HG02943 (cell line): ENCODE measurements around the gene IRGQ.
"Not testable (repeated sequence)": the region's sequence is repeated elsewhere in the genome, so short reads cannot be mapped to it uniquely, and the experiment has no call there.

Source experiments
- ATAC-seq: cut with Tn5 transposase; IDR thresholded peaks from one replicate; pipeline ENCODE4 v1.9.1; 2021; ENCODE audit warnings: mild to moderate bottlenecking, low read depth, moderate library complexity; ENCODE audit not compliant: unreplicated experiment

Gene IRGQ

DNA sequence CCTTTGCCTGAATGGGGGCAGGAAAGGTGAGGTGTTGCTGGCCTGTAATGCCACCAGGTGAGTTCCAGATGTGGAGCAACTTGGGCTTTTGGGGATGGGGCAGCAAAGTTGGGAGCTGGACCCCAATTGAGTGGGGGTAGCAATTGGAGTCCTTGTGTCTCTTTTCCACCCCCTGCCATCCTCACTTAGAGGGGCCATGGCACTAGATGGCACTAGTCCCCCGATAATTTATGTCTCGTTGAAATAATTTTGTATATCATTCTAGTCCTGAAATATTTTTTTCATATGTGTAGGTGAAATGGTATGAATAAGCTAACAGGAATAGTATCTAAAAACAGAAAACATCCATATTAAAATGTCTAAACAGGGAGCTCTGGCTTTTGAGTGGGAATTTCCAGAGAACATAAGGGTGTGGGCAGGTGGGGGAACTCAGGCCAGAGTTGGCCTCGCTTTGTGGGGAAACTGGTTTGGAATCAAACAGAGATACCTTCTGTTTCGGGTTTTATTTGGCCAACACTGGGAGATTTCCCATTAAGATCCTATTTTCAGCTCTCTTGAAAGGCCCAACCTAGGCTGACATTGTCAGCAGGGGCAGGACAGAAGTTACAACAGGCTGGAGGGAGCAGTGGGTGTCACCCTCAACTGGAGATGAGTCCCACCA is 3.8 kb upstream of the IRGQ start:
- ATAC-seq = no peak

DNA sequence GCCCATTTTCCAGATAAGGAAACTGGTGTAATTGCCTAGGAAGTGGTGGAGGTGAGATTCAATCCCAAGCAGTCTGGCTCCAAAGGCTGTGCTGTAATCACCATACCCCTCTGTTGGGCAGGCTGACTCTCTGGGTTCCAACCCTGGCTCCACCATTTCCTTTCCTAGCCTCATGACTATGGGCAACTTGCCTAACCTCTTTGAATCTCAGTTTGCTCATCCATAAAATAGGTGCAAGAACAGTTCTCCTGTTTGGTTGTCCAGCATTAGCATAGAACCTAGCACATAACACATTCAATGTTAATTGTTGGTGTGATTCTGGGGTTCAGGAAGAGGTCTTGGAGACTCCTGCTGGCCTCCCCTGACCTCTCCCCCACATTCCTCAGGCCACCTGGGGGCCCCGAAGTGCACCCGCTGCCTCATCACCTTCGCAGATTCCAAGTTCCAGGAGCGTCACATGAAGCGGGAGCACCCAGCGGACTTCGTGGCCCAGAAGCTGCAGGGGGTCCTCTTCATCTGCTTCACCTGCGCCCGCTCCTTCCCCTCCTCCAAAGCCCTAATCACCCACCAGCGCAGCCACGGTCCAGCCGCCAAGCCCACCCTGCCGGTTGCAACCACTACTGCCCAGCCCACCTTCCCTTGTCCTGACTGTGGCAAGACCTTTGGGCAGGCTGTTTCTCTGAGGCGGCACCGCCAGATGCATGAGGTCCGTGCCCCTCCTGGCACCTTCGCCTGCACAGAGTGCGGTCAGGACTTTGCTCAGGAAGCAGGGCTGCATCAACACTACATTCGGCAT is 2.7 kb upstream of the IRGQ start:
- ATAC-seq = no peak

- no peak for ATAC-seq
These were observed 1.9 kb upstream of the IRGQ start for GRCh38 chr19:43597876-43598275.

DNA sequence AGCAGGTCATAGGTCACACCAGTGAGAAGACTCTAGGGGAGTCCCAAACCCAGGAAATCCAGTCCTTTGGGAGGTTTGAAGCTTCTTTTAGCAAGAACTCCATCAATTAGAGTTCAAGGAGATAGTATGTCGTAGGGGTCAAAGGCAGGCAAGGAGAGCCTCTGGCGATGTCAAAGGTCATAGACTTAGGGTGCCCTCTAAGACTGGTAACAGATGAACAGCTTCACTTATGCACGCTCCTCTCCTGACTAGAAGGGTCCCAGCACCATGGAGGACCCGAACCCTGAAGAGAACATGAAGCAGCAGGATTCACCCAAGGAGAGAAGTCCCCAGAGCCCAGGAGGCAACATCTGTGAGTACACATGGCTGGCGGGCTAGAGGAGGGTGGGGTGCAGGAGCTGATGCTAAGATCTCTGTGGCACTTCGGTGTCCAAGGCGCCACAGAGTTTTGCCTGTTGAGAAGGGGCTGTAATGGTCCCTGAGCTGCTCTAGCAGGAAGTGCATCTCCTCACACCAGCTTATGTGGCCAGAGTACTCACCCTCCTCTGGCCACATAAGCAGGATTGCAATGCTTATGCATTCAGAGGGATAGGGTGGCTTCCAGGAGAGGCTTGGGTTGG is 1.0 kb upstream of the IRGQ start:
- no peak for ATAC-seq

- peak; percentile 9 for ATAC-seq
These were observed 332 bp downstream of the IRGQ start for GRCh38 chr19:43595605-43595998.

DNA sequence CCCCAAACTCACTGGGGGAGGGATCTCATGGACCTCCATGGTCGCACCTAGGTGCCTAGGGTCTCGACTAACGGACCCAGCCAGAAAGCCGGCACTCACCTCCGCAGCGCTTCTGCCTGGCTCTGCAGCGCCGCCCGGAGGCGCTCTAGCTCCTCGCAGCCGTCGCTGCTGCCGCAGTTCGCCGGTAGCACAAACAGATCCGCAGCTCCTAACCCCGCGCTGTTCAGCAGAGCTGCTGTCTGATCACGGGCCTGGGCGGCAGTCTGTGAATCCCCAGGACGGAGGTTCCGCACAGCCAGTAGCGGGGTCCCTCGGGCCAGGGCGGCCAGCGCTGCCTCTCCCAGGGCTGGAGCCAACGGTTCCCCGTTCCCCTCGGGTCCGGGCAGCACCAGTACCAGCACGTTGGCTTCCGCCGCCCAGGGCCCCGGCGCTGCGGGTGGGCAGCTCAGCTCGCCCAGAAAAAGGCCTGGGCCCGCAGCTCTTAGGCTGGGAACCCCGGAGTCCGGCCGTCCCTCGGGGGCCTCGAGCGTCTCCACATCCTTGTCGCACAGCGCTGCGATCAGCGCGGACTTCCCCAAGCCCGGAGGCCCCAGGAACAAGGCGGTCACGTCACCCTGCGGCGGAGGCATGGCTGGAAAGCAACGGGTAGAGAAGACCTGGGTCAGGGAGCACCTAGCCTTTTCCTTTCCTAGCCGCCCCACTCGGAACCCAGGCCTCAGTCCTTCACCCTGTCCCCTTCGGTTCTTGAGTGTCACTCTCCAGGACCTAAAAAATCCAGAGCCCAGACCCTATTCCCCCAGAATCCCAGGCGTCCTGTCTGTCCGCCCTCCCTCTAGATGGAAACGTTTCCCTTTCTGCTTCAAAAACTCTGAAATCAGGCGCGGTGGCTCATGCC is 977 bp downstream of the IRGQ start:
- ATAC-seq = no peak

GRCh38 chr19:43594081-43594697 is 1.7 kb downstream of the IRGQ start:
- ATAC-seq = no peak

DNA sequence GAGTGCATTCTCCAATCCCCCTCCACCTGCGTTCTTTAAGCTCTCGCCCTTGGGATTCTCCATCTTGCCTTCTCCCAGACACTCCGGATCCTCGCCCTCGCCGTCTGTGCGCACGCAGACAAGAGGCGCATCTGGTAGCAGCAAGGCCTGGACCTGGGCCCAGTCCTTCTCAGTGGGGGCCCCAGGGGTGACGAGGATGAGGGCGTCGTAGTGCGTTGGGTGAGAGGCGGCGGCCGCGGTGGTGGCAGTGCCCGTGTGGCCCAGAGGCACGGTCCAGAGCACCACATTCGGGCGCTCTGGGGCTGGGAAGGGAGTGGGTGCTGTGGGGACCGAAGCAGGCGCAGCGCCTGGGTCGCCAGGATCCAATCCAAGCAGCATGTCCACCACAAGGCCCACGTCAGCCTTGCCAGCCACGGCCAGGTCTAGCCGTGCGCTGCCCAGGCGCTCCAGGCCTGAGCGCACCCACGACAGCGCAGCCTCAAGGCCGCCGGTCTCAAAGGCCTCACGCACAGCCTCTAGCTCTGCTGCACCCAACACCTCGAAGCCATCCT is 3.1 kb downstream of the IRGQ start:
- no peak for ATAC-seq

- ATAC-seq = no peak
These were observed 3.8 kb downstream of the IRGQ start for GRCh38 chr19:43591904-43592772.

DNA sequence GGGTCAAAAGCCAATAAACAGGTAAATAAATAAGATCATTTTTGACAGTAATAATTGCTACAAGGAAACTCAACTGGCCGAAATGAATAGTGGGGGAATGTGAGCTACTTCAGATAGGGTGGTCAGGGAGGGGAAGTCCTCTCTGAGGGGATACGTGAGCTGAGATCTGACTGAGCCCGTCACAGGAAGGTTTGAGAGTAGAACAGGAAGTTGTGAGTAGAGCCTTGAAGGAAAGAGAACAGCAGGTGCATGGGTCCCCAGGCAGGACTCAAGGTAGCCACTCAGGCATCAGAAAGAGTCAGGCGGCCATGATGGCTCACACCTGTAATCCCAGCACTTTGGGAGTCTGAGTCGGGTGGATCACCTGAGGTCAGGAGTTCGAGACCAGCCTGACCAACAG is 6.3 kb downstream of the IRGQ start:
- ATAC-seq = no peak

DNA sequence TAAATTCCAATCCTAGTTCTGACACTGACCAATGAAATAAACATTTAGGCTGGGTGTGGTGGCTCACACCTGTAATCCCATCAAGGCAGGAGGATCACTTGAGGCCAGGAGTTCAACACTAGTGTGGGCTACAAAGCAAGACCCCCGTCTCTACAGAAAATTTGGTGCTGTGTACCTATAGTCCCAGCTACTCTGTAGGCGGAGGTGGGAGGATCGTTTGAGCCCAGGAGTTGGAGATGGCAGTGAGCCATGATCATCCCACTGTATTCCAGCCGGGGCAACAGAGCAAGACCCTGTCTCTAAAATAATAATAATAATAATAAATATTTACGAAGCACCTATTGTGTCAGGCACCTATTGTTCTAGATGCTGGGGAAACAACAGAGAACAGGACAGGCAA is 6.7 kb downstream of the IRGQ start:
- no peak for ATAC-seq

GRCh38 chr19:43587029-43587428 is 8.9 kb downstream of the IRGQ start:
- not testable (repeated sequence) for ATAC-seq

GRCh38 chr19:43586346-43586745 is 9.6 kb downstream of the IRGQ start:
- no peak for ATAC-seq

DNA sequence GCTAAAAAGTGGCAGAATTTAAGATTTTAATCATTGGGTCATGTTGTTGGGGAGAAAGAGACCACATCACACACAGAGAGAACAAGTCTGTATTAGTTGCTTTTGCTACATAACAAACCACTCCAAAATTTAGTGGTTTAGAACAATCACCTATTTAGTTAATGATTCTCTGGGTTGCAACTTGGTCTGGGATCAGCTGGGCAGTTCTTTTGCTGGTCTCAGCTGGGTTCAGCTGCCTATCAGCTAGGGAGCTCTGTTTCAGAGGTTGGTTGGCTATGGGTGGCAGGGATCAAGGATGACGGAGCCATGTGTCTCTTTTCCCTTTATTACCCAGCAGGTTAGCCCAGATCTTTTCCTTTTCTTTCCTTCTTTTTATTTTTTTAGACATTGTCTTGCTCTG is 11.4 kb downstream of the IRGQ start:
- no peak for ATAC-seq

GRCh38 chr19:43582495-43582894 is 13.4 kb downstream of the IRGQ start:
- no peak for ATAC-seq

DNA sequence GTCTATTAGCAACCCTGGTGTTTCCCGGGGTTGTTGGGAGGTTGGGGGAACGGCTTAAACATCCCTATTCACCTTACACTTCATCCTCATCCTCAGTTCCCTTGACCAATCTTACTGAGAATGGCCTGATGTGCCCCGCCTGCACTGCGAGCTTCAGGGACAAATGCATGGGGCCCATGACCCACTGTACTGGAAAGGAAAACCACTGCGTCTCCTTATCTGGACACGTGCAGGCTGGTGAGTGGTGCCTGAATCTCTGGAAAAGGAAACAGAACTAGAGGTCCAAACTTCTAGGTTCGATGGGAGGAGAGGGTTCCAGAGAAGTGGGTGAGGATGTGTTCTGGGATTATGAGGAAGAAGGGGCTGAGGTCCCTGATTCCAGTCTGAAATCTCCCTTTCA is 14.5 kb downstream of the IRGQ start:
- ATAC-seq = no peak

DNA sequence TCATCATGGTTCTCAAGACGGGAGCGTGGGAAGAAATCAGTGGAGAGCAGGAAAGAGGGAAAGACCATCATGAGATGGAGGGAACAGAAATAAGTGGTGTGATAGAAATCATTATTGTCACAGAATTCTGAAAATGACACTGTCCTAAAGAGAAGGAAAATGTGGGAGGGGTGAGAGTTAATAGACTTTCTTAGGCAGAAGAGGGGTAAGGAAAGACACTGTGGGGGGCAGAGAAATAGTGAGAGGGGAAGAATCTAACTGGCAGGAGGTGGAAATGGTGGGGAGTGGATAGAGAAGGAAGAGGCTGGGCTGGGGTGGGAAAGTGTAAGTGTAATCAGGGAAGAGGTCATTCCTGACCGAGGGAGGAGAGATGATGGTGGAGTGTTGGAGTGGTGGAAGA is 17.1 kb downstream of the IRGQ start:
- no peak for ATAC-seq

GRCh38 chr19:43575955-43576878 is 19.7 kb downstream of the IRGQ start:
- ATAC-seq = no peak
